SK-N-SH (cell line): ENCODE results near the gene ADAMTS2.

Source experiments
- CTCF ChIP-seq: fragments of 200-600 bp; sonication (generic); IDR thresholded peaks from 2 replicates; pipeline ENCODE4 v1.6.1; 2017; ENCODE audit warnings: antibody characterized with exemption, mild to moderate bottlenecking, moderate library complexity
- GABPA ChIP-seq: IDR thresholded peaks from 2 replicates; pipeline ENCODE4 v1.4.0; 2012; ENCODE audit warnings: low read depth, mild to moderate bottlenecking
- RAD21 ChIP-seq: IDR thresholded peaks from 2 replicates; pipeline ENCODE4 v1.6.1; 2012; ENCODE audit warnings: mild to moderate bottlenecking, low read length
- REST ChIP-seq: IDR thresholded peaks from 2 replicates; pipeline ENCODE4 v1.6.1; 2012; ENCODE audit warnings: mild to moderate bottlenecking, low read depth, low read length, moderate library complexity
- TAF1 ChIP-seq: IDR thresholded peaks from 2 replicates; pipeline ENCODE4 v1.6.1; 2012; ENCODE audit warnings: low read depth, mild to moderate bottlenecking, low read length, moderate library complexity, borderline replicate concordance

- TF ChIP-seq GABPA (no peak), TAF1 (no peak), CTCF (no peak), REST (no peak), RAD21 (no peak)
Measured at GRCh38 chr5:179275941-179276837, 69.1 kb downstream of the ADAMTS2 start.
